MM.1S (cell line): ENCODE results near the gene ACSS1.

Experiments
- CTCF ChIP-seq: fragments of 300-600 bp; sonication (generic); IDR thresholded peaks from 2 replicates; pipeline ENCODE4 v1.5.1; 2016; ENCODE audit warnings: antibody characterized with exemption, low read length, mixed read lengths
- EZH2 ChIP-seq: fragments of 300-600 bp; sonication (generic); optimal IDR thresholded peaks from 2 replicates; pipeline ENCODE3; 2017; ENCODE audit warnings: low read depth, mild to moderate bottlenecking, antibody characterized with exemption, low read length, mixed read lengths
- EZH2phosphoT487 ChIP-seq: fragments of 300-600 bp; sonication (generic); IDR thresholded peaks from 2 replicates; pipeline ENCODE4 v1.6.1; 2018; ENCODE audit warnings: antibody characterized with exemption, low read length

- no peak for TF ChIP-seq CTCF
- TF ChIP-seq EZH2, result no peak
- no peak for TF ChIP-seq EZH2phosphoT487
Measured at GRCh38 chr20:25020345-25020744, 37.6 kb downstream of the ACSS1 start.
